Fibroblast of peridontal ligament (primary cell): ENCODE measurements around the gene GRAMD2B.

Experiments
- DNase-seq: peaks from one replicate; pipeline ENCODE4 v3.0.0-alpha.2; 2010; ENCODE audit errors: extremely low read depth

The GRAMD2B gene

DNA sequence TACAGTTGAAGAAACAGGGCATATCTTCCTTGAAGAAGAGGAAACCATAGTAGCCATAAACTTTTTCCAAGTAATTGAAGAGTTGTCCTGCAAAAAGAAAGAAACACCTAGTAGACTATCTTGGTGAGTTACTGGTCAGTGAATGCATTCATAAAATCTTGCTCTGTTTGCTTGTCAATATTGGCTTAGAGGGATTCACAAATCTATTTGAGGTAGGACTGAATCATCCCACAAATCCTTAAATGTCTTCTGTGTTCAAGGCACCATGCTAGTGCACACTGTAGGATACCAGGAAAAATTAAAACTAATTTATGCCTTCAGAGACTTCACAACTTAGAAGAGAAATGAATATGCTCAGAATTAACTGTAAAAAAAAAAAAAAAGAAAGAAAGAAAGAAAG lies 57.6 kb downstream of the GRAMD2B start:
- no peak for DNase-seq

GRCh38 chr5:126481243-126481642 lies 58.0 kb downstream of the GRAMD2B start:
- peak; percentile 34 for DNase-seq

GRCh38 chr5:126482591-126482990 lies 59.4 kb downstream of the GRAMD2B start:
- DNase-seq, result no peak

DNA sequence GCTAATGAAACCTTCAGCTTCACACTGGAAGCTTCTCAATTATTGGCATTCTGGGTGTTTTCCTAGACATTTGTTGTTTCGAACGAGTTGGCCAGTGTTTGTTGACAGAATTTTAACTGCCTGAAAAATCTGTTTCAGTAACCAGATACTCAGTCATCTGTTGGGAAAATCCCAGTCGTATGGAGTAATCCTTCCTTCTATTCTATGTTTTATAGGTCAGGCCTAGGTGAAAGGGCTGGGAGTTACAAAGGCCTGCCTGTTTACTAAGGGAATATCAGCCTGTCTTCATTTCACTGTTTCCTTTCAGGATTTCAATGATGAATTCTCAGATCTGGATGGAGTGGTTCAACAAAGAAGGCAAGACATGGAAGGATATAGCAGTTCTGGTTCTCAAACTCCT lies 59.9 kb downstream of the GRAMD2B start:
- peak; percentile 63 for DNase-seq

- no peak for DNase-seq
Measured at GRCh38 chr5:126484253-126484652, 61.0 kb downstream of the GRAMD2B start.

GRCh38 chr5:126486332-126486731 lies 63.1 kb downstream of the GRAMD2B start:
- no peak for DNase-seq

- no peak for DNase-seq
Measured at GRCh38 chr5:126487596-126487995, 64.4 kb downstream of the GRAMD2B start.

- DNase-seq, result no peak
Measured at GRCh38 chr5:126488443-126489065, 65.3 kb downstream of the GRAMD2B start.

DNA sequence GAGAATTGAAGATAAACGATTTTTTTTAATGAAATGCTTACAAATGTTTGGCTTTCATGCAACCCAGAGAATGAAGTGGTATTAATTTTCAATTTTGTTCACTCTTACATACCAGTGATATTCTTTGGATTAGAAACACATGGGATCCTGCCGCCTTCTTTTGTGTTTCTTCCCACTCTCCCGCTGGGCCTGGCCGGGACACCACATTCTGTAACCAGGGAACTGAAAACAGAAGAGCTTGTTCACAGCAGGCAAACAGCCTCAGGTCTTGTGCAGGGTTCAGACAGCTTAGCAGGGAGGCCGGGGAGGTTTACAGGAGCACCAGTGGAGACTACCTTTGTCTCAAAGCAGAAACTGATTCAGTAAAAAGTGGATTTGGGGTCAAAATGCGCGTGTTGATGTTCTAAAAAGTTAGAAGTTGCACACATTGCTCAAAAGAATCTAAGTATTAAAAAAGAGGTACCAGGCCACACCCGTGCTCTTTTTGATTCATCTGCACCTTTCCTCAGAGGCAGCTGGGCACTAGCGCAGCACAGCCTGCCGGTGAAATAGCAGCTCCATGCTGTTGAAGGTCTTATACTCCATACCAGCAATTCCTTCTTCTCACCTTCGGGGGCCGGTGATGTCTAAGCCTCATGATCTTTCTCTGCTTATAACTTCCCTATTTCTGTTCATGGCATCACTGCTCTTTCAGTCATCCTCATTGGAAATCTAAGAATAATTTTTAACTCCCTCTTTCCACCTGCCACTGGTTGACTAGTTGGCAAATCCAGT lies 67.1 kb downstream of the GRAMD2B start:
- peak; percentile 89 for DNase-seq

DNA sequence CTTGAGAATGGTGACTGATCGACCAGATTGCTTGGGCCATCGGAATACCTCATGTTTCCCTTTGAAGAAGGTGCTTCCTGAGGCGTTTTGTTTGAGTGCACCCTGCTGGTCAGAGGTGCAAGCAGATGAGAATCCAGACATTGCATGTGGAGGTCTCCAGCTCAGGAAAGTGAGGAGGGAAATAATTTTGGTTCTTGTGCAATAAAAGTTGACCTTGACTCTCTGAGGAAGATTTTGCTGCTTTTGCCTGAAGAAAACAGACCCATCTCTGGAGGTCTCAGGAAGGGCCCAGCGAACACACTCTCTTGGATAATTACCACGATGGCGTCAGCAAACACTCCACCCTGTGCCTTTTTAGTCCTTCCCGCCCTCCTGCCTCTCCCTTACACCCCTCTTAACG lies 69.7 kb downstream of the GRAMD2B start:
- DNase-seq, result no peak

- no peak for DNase-seq
Measured at GRCh38 chr5:126494393-126494792, 71.2 kb downstream of the GRAMD2B start.

DNA sequence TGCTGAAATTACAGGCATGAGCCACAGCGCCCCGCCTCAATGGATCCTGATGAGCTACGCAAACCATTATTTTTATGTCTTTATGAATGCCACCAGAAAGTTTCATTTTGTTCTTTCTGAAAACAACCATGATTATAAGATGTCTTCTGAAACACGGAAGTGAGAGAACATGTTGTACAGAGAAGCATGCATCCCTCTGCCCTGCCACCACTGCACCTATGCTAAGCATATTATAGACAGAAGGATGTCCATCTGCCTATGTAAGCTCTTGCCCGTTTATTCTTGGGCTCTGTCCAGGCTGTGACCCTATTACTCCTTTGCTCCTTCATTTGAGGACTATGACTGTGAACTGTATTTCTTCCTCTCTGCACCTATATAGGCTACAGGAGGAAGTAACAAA lies 74.3 kb downstream of the GRAMD2B start:
- DNase-seq, result no peak

DNA sequence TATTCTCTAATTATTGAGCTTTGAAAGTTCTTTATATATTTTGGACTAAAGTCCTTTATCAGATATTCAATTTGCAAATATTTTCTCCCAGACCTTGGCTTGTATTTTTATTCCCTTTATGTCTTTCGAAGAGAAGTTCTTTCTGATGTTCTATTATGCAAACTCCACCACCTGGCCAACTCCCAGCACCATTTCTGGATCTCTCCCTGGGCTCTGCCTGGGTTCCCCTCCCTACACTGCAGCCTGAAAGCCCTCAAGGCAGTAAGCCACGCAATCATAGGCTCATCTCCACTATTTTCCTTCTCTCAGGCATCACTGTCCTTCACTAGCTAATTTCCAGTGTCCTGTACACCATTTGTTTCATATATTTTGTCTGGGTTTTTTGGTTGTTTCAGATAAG lies 76.1 kb downstream of the GRAMD2B start:
- DNase-seq, result no peak

DNA sequence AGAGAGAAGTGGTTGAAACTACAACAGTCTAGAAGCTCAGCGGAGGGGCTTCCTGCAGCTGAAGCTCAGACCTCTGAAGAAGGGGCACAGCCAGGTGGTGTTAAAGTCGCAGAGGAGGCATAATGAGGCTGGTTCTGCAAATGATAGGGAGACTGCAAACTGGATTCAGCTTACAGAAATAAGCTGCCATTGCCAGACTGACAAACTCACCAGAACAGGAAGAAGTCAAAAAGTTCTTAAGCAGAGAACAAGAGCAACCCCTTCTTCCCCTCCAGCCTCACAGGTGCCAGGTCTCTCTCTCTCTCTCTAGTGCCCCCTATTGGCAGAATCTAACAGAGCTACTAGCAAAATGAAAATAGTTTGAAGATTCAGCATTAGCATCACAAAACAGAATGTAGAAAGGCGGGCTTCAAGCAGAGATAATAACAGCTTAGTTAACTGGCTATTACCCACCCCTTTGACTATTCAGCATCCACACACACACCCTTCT lies 76.7 kb downstream of the GRAMD2B start:
- peak; percentile 25 for DNase-seq

DNA sequence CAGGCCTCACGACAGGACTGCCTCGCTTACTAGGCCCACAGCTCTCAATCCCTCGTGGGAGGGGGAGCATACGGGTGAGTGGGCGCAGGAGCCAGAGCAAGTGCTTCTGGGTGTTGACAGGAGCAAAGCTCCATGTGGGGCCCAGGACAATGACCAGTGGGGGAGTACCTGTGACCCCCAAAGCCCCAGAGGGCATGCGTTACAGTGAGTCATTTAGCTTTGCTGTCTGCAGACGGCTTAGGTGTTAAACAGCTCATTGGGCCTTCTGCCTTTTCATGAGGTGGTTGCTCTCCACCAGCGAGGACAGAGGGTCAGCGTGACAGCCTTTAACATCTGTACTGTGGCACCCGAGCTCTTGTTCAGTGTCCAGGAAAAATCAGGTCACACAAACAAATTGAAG lies 78.2 kb downstream of the GRAMD2B start:
- DNase-seq, result no peak

- DNase-seq, result peak; percentile 51
Measured at GRCh38 chr5:126503602-126504104, 80.4 kb downstream of the GRAMD2B start.

DNA sequence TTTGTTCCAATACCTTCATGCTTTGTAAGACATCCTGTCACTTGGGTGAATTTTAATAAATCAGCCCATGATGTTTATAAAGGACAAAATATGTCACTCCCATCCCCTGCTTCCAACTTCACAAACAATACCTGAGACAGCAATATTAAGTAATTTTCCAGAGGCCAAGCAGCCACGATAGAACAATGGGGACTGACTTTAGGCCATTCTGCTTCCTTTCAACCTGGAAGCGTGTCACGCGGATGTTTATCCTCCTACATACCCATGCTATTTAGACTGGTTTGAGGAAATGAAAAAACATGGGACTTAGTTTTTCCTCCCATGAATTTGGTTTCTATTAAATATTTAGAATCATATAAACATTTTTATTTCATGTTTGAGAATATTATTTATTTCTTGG lies 82.9 kb downstream of the GRAMD2B start:
- DNase-seq, result no peak

GRCh38 chr5:126508251-126508961 lies 85.2 kb downstream of the GRAMD2B start:
- DNase-seq, result no peak

DNA sequence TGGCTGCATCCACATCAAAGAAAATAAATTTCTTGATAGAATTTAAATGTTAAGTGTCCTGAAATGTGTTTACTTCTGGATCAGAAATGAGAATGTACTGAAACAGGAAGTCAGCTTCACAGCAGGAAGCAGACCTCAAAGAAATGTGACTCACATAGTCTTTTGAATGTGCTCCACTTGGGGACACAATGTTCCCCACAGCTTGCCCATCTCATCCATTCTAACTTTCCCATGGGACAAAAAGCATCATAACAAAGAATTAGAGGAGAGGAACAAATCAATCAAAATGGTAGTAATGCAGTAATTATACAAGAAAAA lies 85.7 kb downstream of the GRAMD2B start:
- no peak for DNase-seq

- DNase-seq, result no peak
Measured at GRCh38 chr5:126509339-126509738, 86.1 kb downstream of the GRAMD2B start.

- no peak for DNase-seq
Measured at GRCh38 chr5:126511961-126512360, 88.8 kb downstream of the GRAMD2B start.

DNA sequence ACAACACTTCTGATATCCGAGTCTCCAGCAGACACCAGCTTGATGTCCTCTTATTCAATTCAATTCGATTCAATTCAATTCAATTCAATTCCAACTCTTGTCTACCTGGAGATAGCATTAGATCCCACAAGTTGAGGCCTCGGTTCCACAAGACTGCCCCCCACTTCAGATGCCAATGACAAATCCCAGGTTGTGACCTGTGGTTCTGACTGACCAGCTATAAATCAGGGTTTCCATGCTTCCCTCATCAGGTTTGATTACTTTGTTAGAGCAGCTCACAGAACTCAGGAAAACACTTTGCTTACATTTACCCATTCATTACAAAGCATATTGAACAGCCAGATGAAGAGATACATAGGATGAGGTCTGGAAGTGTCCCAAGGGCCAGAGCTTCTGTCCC lies 89.2 kb downstream of the GRAMD2B start:
- no peak for DNase-seq

DNA sequence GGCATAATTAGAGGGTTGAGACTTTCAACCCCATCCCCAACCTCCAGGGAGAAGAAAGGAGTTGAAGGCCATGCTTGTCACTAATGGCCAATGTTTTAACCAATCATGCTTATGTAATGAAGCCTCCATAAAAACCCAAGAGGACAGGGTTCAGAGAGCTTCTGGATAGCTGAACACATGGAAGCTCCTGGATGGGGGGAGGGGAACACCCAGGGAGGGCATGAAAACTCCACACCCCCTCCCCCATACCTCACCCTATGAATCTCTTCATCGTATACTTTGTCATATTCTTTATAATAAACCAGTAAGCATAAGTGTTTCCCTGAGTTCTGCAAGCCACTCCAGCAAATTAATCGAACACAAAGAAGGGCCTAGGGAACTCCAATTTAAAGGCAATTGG lies 90.1 kb downstream of the GRAMD2B start:
- no peak for DNase-seq
